Keratinocyte (primary cell): ENCODE data around the gene LRRC18. TPM values are rescaled to one million over a fixed set of nuclear protein-coding genes. Genes with fewer than 3 reads are reported as not detected.

Experiments
- DNase-seq: peaks from one replicate; pipeline ENCODE4 v3.0.0-alpha.2; 2011; ENCODE audit warnings: low read depth, missing footprints, low spot score
- FAIRE-seq: peaks from 2 replicates; lab custom pipeline; 2011; peaks lifted over from hg19 to GRCh38; lab: Jason Lieb, UNC
- H2AFZ ChIP-seq: 2 replicates; pipeline ENCODE4 v1.6.0; 2012; ENCODE audit warnings: low read length, control low read depth, inconsistent platforms; ENCODE audit not compliant: control insufficient read depth
- H3K27ac ChIP-seq: 2 replicates; pipeline ENCODE4 v1.5.1; 2011; ENCODE audit warnings: low read length; ENCODE audit not compliant: control insufficient read depth, insufficient read depth
- H3K27me3 ChIP-seq: 3 replicates; pipeline ENCODE4 v1.6.0; 2011; ENCODE audit warnings: low read length; ENCODE audit not compliant: control insufficient read depth, insufficient read depth; ENCODE audit errors: extremely low read depth
- H3K36me3 ChIP-seq, 2 experiments: 2 replicates in 1 of 2; 3 replicates in 1 of 2; pipeline ENCODE4 v1.5.1; 2011; ENCODE audit warnings: low read length in 2 of 2, mild to moderate bottlenecking in 1 of 2; ENCODE audit not compliant: control insufficient read depth in 2 of 2, insufficient read depth in 2 of 2; ENCODE audit errors: extremely low read depth in 1 of 2
- H3K4me1 ChIP-seq: 3 replicates; pipeline ENCODE4 v1.5.1; 2011; ENCODE audit warnings: low read length; ENCODE audit not compliant: control insufficient read depth, insufficient read depth; ENCODE audit errors: extremely low read depth
- H3K4me2 ChIP-seq: 3 replicates; pipeline ENCODE4 v1.6.0; 2011; ENCODE audit warnings: low read depth, low read length; ENCODE audit not compliant: control insufficient read depth, insufficient read depth; ENCODE audit errors: extremely low read depth
- H3K4me3 ChIP-seq, 3 experiments: fragments of 200-600 bp in 1 of 3; sonication (generic) in 1 of 3; 2 replicates in 2 of 3; 3 replicates in 1 of 3; pipeline ENCODE4 v1.5.1; 2011 to 2016; ENCODE audit warnings: low read length in 3 of 3, mild to moderate bottlenecking in 3 of 3, control low read depth in 2 of 3, inconsistent platforms in 1 of 3, low read depth in 1 of 3, mixed read lengths in 1 of 3, mixed run types in 1 of 3, moderate library complexity in 1 of 3; ENCODE audit not compliant: control insufficient read depth in 2 of 3, insufficient read depth in 2 of 3; ENCODE audit errors: extremely low read depth in 1 of 3
- H3K79me2 ChIP-seq: 2 replicates; pipeline ENCODE4 v1.6.0; 2012; ENCODE audit warnings: low read length; ENCODE audit not compliant: control insufficient read depth, insufficient read depth
- H3K9ac ChIP-seq: 3 replicates; pipeline ENCODE4 v1.6.0; 2011; ENCODE audit warnings: low read length; ENCODE audit not compliant: control insufficient read depth, insufficient read depth; ENCODE audit errors: extremely low read depth
- H3K9me1 ChIP-seq: 3 replicates; pipeline ENCODE4 v1.6.0; 2011; ENCODE audit warnings: low read length; ENCODE audit not compliant: control insufficient read depth, insufficient read depth; ENCODE audit errors: extremely low read depth
- H3K9me3 ChIP-seq: 2 replicates; pipeline ENCODE4 v1.5.1; 2012; ENCODE audit warnings: low read depth, low read length; ENCODE audit not compliant: control insufficient read depth
- H4K20me1 ChIP-seq: 3 replicates; pipeline ENCODE4 v1.6.0; 2011; ENCODE audit warnings: low read length; ENCODE audit not compliant: control insufficient read depth, insufficient read depth; ENCODE audit errors: extremely low read depth
- EZH2 ChIP-seq: IDR thresholded peaks from one replicate; pipeline ENCODE4 v1.6.1; 2012; ENCODE audit warnings: inconsistent platforms, mild to moderate bottlenecking, low read length, moderate library complexity
- dilution Hi-C: fragments of 300-500 bp; cut with MboI; formaldehyde crosslinking; loops from one replicate; pipeline ENCODE4 v1.7.0; 2020; ENCODE audit warnings: low sequenced_read_pairs; ENCODE audit not compliant: extremely low pct_ligation_motif_present
- polyA plus RNA-seq, 5 experiments: library from polyadenylated mRNA; depleted of rRNA in 3 of 5; stranded (reverse) in 3 of 5; stranded (forward) in 1 of 5; unstranded in 1 of 5; fragments of >200 nt; gene quantifications; 1 replicate in 1 of 5; 2 replicates in 3 of 5; 3 replicates in 1 of 5; pipeline versions ENCODE4 v1.2.1 to v1.2.3, GENCODE V29; 2011 to 2012; ENCODE audit warnings: missing spikeins in 2 of 5, low read depth in 1 of 5, low replicate concordance in 1 of 5
- TF ChIP-seq, protein P1 (sequence below), 3 experiments: IDR thresholded peaks in 1 of 3; conservative IDR thresholded peaks in 1 of 3; optimal IDR thresholded peaks in 1 of 3; 2 replicates in 2 of 3; 3 replicates in 1 of 3; pipeline versions ENCODE3 to v1.5.1; 2011; ENCODE audit warnings: low read length in 3 of 3, mild to moderate bottlenecking in 3 of 3, moderate library complexity in 2 of 3, control low read depth in 1 of 3, inconsistent platforms in 1 of 3; ENCODE audit not compliant: insufficient read depth in 2 of 3; ENCODE audit errors: extremely low read depth in 1 of 3

Gene LRRC18
- polyA plus RNA-seq, 1 donor (not counting 4 experiments of a cell fraction or from before 2014, with no cell fraction given): not detected

DNA sequence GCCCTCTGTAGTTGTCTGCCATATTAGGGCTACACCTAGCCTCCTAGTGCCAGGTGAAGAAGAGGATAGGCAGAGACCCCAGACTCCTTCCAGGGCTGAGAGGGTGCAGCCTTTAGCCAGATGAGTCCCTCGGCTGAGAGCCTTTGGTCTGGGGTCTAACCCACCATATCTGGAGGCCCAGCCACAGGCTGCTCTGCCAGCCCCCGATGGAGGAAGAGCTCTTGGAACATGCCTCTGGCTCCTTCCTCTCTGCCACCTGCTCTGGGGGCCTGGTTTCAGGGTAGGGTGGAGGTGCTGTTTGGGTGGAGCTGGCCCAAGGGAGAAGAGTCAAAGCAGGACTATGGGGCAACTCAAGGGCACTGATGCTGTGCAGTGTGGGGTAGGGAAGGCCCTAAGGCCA lies 1.4 kb downstream of the LRRC18 start:
- Histone ChIP-seq H3K9me3 (no peaks in the 10 kb centered on the region), H3K9ac (no peak overlapping the region), H3K4me3 (no peak overlapping the region), H3K9me1 (no peaks in the 10 kb centered on the region), H3K27me3 (no peaks in the 10 kb centered on the region), H3K27ac (no peak overlapping the region), H3K79me2 (no peaks in the 10 kb centered on the region), H3K36me3 (no peaks in the 10 kb centered on the region), H2AFZ (no peak overlapping the region), H3K4me1 (no peaks in the 10 kb centered on the region), H4K20me1 (no peaks in the 10 kb centered on the region), H3K4me2 (no peak overlapping the region)
- dilution Hi-C loops: no loop called here
- TF ChIP-seq, protein P1, sequence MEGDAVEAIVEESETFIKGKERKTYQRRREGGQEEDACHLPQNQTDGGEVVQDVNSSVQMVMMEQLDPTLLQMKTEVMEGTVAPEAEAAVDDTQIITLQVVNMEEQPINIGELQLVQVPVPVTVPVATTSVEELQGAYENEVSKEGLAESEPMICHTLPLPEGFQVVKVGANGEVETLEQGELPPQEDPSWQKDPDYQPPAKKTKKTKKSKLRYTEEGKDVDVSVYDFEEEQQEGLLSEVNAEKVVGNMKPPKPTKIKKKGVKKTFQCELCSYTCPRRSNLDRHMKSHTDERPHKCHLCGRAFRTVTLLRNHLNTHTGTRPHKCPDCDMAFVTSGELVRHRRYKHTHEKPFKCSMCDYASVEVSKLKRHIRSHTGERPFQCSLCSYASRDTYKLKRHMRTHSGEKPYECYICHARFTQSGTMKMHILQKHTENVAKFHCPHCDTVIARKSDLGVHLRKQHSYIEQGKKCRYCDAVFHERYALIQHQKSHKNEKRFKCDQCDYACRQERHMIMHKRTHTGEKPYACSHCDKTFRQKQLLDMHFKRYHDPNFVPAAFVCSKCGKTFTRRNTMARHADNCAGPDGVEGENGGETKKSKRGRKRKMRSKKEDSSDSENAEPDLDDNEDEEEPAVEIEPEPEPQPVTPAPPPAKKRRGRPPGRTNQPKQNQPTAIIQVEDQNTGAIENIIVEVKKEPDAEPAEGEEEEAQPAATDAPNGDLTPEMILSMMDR (optimal IDR thresholded peaks at IDR 0.05 in 1 of 3, IDR thresholded peaks at IDR 0.05 in 1 of 3, conservative IDR thresholded peaks at IDR 0.05 in 1 of 3; ENCODE audit: extremely low read depth in 1 of 3, insufficient read depth in 2 of 3, low read length in 3 of 3): no peak
- no peak for TF ChIP-seq EZH2
- no peak for FAIRE-seq
- DNase-seq: no peak

DNA sequence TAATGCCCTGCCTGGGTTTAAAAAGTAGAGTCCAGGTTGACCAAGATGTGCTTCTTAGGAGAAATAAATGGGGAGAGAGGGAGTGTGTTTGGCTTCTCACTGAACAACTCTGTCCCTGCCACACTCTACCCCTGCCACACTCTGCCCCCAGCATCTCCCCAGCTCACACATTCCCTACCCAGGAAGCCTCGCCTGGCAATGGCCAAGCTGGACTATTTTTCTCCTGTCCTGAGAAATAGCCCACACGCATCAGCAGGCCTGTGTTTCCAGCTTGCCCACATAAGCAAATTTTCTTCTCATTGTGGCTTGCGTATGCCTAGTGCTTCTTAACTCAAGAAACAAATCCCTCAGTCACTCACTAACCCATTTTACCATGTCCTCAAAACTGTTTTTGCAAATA lies 1.8 kb downstream of the LRRC18 start:
- dilution Hi-C loops: no loop called here
- TF ChIP-seq EZH2: no peak
- TF ChIP-seq, protein P1 (optimal IDR thresholded peaks at IDR 0.05 in 1 of 3, IDR thresholded peaks at IDR 0.05 in 1 of 3, conservative IDR thresholded peaks at IDR 0.05 in 1 of 3; ENCODE audit: extremely low read depth in 1 of 3, insufficient read depth in 2 of 3, low read length in 3 of 3): no peak
- no peaks in the 10 kb centered on the region for H3K79me2 ChIP-seq
- no peaks in the 10 kb centered on the region for H4K20me1 ChIP-seq
- H3K9me3 ChIP-seq: no peaks in the 10 kb centered on the region
- no peak overlapping the region for H3K9ac ChIP-seq
- H2AFZ ChIP-seq: no peak overlapping the region
- DNase-seq: no peak
- no peaks in the 10 kb centered on the region for H3K9me1 ChIP-seq
- H3K4me1 ChIP-seq: no peaks in the 10 kb centered on the region
- FAIRE-seq: no peak
- no peaks in the 10 kb centered on the region for H3K27me3 ChIP-seq
- H3K4me2 ChIP-seq: no peak overlapping the region
- no peak overlapping the region for H3K27ac ChIP-seq
- no peak overlapping the region for H3K4me3 ChIP-seq
- H3K36me3 ChIP-seq: no peaks in the 10 kb centered on the region
